ENCODE data around the gene HES4. TPM values are rescaled to one million over a fixed set of nuclear protein-coding genes. Genes with fewer than 3 reads are reported as not detected.

The HES4 gene
- total and polyA plus RNA-seq, 2 experiments from 2014 or later = 54.4 to 83.6 TPM

GRCh38 chr1:998995-999724, 737 bp downstream of the HES4 start:
- Histone ChIP-seq H3K4me1 (ENCODE audit: low read depth) (peaks cover 7% of the 10 kb centered on the region), H3K9me3 (ENCODE audit: low read depth) (no peaks in the 10 kb centered on the region), H3K4me3 (peak overlapping the region; percentile 39), H3K36me3 (no peaks in the 10 kb centered on the region), H3K27ac (peak overlapping the region; percentile 99), H3K27me3 (peaks cover 48% of the 10 kb centered on the region)
- DNase-seq (ENCODE audit: low read depth in 1 of 2, low spot score in 1 of 2) = peak; percentile 42 to 70
- no peak for TF ChIP-seq CTCF (IDR thresholded peaks at IDR 0.05; ENCODE audit: low read depth, low read length)

- peak overlapping the region; percentile 39 for H3K4me3 ChIP-seq
- H3K9me3 ChIP-seq (ENCODE audit: low read depth) = no peaks in the 10 kb centered on the region
- TF ChIP-seq CTCF (IDR thresholded peaks at IDR 0.05; ENCODE audit: low read depth, low read length) = no peak
- peak overlapping the region; percentile 99 for H3K27ac ChIP-seq
- H3K36me3 ChIP-seq = no peaks in the 10 kb centered on the region
- no peak for DNase-seq (ENCODE audit: low read depth in 1 of 2, low spot score in 1 of 2)
- H3K4me1 ChIP-seq (ENCODE audit: low read depth) = peaks cover 3% of the 10 kb centered on the region
- H3K27me3 ChIP-seq = peaks cover 48% of the 10 kb centered on the region
These were observed 1.2 kb downstream of the HES4 start for GRCh38 chr1:998745-998994.

- H3K27me3 ChIP-seq = peaks cover 53% of the 10 kb centered on the region
- peak overlapping the region; percentile 39 for H3K4me3 ChIP-seq
- H3K36me3 ChIP-seq = no peaks in the 10 kb centered on the region
- no peak for TF ChIP-seq CTCF (IDR thresholded peaks at IDR 0.05; ENCODE audit: low read depth, low read length)
- H3K4me1 ChIP-seq (ENCODE audit: low read depth) = no peaks in the 10 kb centered on the region
- H3K9me3 ChIP-seq (ENCODE audit: low read depth) = no peaks in the 10 kb centered on the region
- DNase-seq (ENCODE audit: low read depth in 1 of 2, low spot score in 1 of 2) = peak in 1 of 2 donors; percentile 58
- H3K27ac ChIP-seq = no peak overlapping the region
These were observed 1.7 kb downstream of the HES4 start for GRCh38 chr1:997993-998744.

GRCh38 chr1:997713-997992, 2.2 kb downstream of the HES4 start:
- Histone ChIP-seq H3K36me3 (no peaks in the 10 kb centered on the region), H3K27ac (no peak overlapping the region), H3K4me3 (no peak overlapping the region), H3K4me1 (ENCODE audit: low read depth) (no peaks in the 10 kb centered on the region), H3K9me3 (ENCODE audit: low read depth) (no peaks in the 10 kb centered on the region), H3K27me3 (peaks cover 55% of the 10 kb centered on the region)
- DNase-seq (ENCODE audit: low read depth in 1 of 2, low spot score in 1 of 2) = no peak
- no peak for TF ChIP-seq CTCF (IDR thresholded peaks at IDR 0.05; ENCODE audit: low read depth, low read length)

GRCh38 chr1:996851-997712, 2.8 kb downstream of the HES4 start:
- no peaks in the 10 kb centered on the region for H3K36me3 ChIP-seq
- peaks cover 55% of the 10 kb centered on the region for H3K27me3 ChIP-seq
- H3K4me3 ChIP-seq = no peak overlapping the region
- no peak overlapping the region for H3K27ac ChIP-seq
- no peak for TF ChIP-seq CTCF (IDR thresholded peaks at IDR 0.05; ENCODE audit: low read depth, low read length)
- no peaks in the 10 kb centered on the region for H3K9me3 ChIP-seq (ENCODE audit: low read depth)
- DNase-seq (ENCODE audit: low read depth in 1 of 2, low spot score in 1 of 2) = no peak
- H3K4me1 ChIP-seq (ENCODE audit: low read depth) = no peaks in the 10 kb centered on the region

Measured in cardiac muscle cell (in vitro differentiated cells and primary cell).